ENCODE results near the gene PHF13. TPM values are rescaled to one million over a fixed set of nuclear protein-coding genes. Genes with fewer than 3 reads are reported as not detected.

PHF13 gene
- total RNA-seq, 4 donors from 2014 or later = 6.7 to 12.1 (median 8.7) TPM

DNA sequence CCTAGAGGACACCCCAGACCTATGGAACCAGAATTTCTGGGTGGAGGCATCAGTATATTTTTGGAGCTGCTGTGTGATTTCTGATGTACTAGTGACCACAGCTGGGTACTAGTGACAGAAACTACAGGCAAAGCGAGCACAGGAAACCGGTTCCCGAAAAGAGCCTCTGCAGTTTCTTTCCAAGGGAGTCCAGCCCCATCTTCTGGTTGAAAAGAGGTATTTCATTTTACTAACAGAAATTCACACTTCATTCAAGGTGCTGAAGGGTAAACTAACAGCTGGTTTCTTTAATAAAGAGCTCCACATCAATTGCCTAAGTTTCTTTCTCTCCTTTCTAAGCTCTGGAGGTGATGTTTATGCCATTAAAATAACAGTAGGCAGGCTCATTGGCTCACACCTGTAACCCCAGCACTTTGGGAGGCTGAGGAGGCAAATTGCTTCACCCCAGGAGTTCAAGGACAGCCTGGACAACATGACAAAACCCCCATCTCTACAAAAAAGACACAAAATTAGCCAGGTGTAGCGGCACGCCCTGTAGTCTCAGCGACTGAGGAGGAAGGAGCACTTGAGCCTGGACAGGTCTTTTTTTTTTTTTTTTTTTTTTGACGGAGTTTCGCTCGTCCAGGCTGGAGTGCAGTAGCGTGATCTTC lies 33.1 kb downstream of the PHF13 start:
- no peak for DNase-seq
- H3K27ac ChIP-seq = no peak overlapping the region
- intact Hi-C loops (cut with DNase I) = no loop called here
- 54 to 56% methylated on average over 10 of the region's 10 CpGs for WGBS, 2 donors
- peaks cover 6 to 73% (median 7%) of the 10 kb centered on the region in 3 donors for H3K36me3 ChIP-seq
- TF ChIP-seq, protein P1, sequence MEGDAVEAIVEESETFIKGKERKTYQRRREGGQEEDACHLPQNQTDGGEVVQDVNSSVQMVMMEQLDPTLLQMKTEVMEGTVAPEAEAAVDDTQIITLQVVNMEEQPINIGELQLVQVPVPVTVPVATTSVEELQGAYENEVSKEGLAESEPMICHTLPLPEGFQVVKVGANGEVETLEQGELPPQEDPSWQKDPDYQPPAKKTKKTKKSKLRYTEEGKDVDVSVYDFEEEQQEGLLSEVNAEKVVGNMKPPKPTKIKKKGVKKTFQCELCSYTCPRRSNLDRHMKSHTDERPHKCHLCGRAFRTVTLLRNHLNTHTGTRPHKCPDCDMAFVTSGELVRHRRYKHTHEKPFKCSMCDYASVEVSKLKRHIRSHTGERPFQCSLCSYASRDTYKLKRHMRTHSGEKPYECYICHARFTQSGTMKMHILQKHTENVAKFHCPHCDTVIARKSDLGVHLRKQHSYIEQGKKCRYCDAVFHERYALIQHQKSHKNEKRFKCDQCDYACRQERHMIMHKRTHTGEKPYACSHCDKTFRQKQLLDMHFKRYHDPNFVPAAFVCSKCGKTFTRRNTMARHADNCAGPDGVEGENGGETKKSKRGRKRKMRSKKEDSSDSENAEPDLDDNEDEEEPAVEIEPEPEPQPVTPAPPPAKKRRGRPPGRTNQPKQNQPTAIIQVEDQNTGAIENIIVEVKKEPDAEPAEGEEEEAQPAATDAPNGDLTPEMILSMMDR (IDR thresholded peaks at IDR 0.05) = peak; percentile 43 to 72 (median 59)
- TF ChIP-seq POLR2A (IDR thresholded peaks at IDR 0.05) = no peak
- no peaks in the 10 kb centered on the region for H3K4me1 ChIP-seq
- H3K27me3 ChIP-seq = no peaks in the 10 kb centered on the region
- no peak overlapping the region for H3K4me3 ChIP-seq
- no peaks in the 10 kb centered on the region for H3K9me3 ChIP-seq

DNA sequence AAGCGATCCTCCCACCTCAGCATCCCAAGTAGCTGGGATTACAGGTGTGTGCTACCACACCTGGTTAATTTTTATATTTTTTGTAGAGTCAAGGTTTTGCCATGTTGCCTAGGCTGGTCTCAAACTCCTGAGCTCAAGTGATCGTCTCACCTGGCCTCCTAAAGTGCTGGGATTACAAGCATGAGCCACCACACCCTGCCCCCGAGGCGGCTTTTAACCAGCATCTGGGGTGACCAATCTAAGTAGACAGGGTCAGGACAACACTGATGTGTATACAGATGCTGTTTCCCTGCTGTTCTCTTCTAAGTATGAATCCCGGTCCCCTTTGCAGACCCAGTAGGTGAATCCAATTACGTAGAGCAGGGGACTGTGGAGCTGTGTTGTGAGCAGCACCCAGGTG lies 35.0 kb downstream of the PHF13 start:
- intact Hi-C loops (cut with DNase I) = no loop called here
- WGBS, 2 donors = 73 to 83% methylated on average over 3 to 6 of the region's 6 CpGs

DNA sequence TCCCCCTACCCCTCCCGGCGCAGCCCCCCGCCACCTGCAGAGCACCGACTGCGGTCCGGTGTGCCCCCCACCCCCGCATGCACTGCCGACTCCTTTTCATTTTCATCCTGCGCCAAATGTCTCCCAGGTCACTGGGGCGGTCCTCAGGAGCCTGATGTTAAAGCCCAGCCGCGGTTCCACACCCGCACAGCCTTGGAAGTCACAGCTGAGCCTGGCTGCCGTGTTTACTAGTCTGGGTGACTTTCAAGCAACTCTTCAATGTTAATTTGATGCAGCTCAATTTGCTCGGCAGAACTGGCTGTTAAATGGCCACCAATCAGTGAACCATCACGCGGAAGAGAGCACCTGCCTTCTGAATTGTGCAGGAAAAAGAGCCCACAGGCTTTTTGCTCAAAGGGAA lies 38.4 kb downstream of the PHF13 start:
- TF ChIP-seq POLR2A (IDR thresholded peaks at IDR 0.05) = no peak
- TF ChIP-seq, protein P1 (IDR thresholded peaks at IDR 0.05) = no peak
- no peak for DNase-seq
- H3K4me1 ChIP-seq = no peaks in the 10 kb centered on the region
- intact Hi-C loops (cut with DNase I) = no loop called here
- WGBS, 2 donors = 72 to 91% methylated on average over 6 to 9 of the region's 17 CpGs
- no peaks in the 10 kb centered on the region for H3K9me3 ChIP-seq
- no peak overlapping the region for H3K27ac ChIP-seq
- peaks cover 12 to 67% (median 14%) of the 10 kb centered on the region in 3 donors for H3K36me3 ChIP-seq
- no peak overlapping the region for H3K4me3 ChIP-seq
- H3K27me3 ChIP-seq = no peaks in the 10 kb centered on the region

More for the DNA sequence above, 35.0 kb downstream of the PHF13 start:
- no peak for DNase-seq
- no peak overlapping the region for H3K4me3 ChIP-seq
- no peak overlapping the region for H3K27ac ChIP-seq
- no peaks in the 10 kb centered on the region for H3K4me1 ChIP-seq
- H3K36me3 ChIP-seq = peaks cover 14 to 73% (median 20%) of the 10 kb centered on the region in 3 donors
- TF ChIP-seq, protein P1 (IDR thresholded peaks at IDR 0.05) = no peak
- TF ChIP-seq POLR2A (IDR thresholded peaks at IDR 0.05) = no peak
- H3K27me3 ChIP-seq = no peaks in the 10 kb centered on the region
- H3K9me3 ChIP-seq = no peaks in the 10 kb centered on the region

DNA sequence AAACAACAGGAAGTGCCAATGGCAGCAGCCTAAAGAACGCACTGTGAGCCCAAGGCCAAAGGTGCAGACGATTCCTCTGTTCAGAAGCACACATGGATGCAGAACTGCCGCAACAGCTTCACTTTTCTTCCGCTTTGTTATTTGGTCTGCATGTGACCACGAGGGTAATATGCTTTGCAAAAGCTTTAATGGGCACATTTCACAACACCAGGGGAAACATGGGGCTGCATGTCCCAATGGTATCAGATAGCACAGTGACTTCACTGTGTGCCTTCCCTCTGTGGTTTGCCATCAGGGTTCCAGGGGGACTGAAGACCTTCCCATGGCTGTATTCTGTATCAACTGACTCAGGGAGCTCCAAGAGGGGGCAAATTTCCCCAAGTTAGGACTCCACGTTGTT lies 39.5 kb downstream of the PHF13 start:
- H3K4me1 ChIP-seq = no peaks in the 10 kb centered on the region
- H3K27ac ChIP-seq = no peak overlapping the region
- intact Hi-C loops (cut with DNase I) = no loop called here
- no peaks in the 10 kb centered on the region for H3K27me3 ChIP-seq
- H3K9me3 ChIP-seq = no peaks in the 10 kb centered on the region
- no peak for DNase-seq
- H3K36me3 ChIP-seq = peaks cover 12 to 78% (median 14%) of the 10 kb centered on the region in 3 donors
- TF ChIP-seq POLR2A (IDR thresholded peaks at IDR 0.05) = no peak
- TF ChIP-seq, protein P1 (IDR thresholded peaks at IDR 0.05) = no peak
- 80 to 81% methylated on average over 6 of the region's 6 CpGs for WGBS, 2 donors
- no peak overlapping the region for H3K4me3 ChIP-seq

DNA sequence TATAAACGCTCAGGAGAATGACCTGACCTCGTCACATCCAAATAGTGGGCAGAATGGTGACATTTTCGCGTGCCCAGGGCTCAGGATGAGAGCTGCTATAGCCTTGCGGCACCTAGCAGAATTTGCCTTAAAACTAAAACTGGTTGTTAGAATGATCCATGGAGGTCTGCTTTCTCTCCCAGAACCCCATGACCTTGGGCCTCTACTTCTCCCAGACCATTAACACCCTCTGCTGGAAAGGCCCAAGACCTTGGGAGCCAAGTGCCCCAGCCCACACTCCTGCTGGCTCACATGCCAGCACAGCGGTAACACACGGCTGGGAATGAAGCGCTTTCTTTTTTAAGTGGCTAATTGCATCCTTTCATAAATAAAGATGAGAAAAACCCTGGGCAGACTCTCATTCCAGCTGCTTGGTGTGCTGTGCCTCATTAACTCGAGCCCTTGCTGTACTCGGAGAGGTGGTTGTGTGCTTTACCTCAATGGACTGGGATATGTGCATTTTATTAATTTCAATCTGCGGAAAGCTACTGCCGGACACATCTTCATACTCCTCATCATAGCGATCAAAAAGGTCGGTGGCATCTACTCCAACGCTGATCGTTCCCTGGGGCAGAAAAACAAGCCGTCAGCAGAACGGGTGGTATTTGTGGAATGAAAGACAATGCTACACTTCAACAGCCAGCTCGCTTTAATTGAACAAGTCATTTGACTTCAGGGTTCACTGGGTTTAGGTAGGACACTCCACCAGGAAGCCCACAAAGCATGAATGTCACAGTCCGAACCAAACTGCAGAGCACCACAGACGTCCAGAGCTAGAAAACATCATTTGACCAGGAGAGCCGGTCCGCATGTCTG lies 40.1 kb downstream of the PHF13 start:
- H3K36me3 ChIP-seq = peaks cover 12 to 78% (median 14%) of the 10 kb centered on the region in 3 donors
- intact Hi-C loops (cut with DNase I) = no loop called here
- WGBS, 2 donors = 88 to 89% methylated on average over 21 to 23 of the region's 23 CpGs
- TF ChIP-seq, protein P1 (IDR thresholded peaks at IDR 0.05) = no peak
- TF ChIP-seq POLR2A (IDR thresholded peaks at IDR 0.05) = no peak
- H3K27ac ChIP-seq = no peak overlapping the region
- DNase-seq = no peak
- H3K4me3 ChIP-seq = no peak overlapping the region
- no peaks in the 10 kb centered on the region for H3K4me1 ChIP-seq
- no peaks in the 10 kb centered on the region for H3K9me3 ChIP-seq
- H3K27me3 ChIP-seq = no peaks in the 10 kb centered on the region
